H9 (cell line): Measurements from ENCODE around the gene FAM217B. TPM values are rescaled to one million over a fixed set of nuclear protein-coding genes. Genes with fewer than 3 reads are reported as not detected.

Source experiments
- DNase-seq: peaks from one replicate; pipeline ENCODE4 v3.0.0-alpha.2; 2017
- H2AFZ ChIP-seq: one replicate; pipeline ENCODE4 v1.6.1; 2013; ENCODE audit warnings: mild to moderate bottlenecking, low read length, control low read depth, moderate library complexity
- H2AK5ac ChIP-seq: 2 replicates; pipeline ENCODE4 v1.6.1; 2013; ENCODE audit warnings: low read length, control low read depth, mixed read lengths; ENCODE audit not compliant: insufficient read length
- H2BK120ac ChIP-seq: one replicate; pipeline ENCODE4 v1.6.1; 2013; ENCODE audit warnings: low read depth, mild to moderate bottlenecking, low read length, control low read depth, inconsistent platforms; ENCODE audit not compliant: poor library complexity, severe bottlenecking
- H2BK12ac ChIP-seq: 2 replicates; pipeline ENCODE4 v1.6.1; 2013; ENCODE audit warnings: low read length, control low read depth, mixed read lengths, low read depth; ENCODE audit not compliant: insufficient read length
- H2BK15ac ChIP-seq: 2 replicates; pipeline ENCODE4 v1.6.1; 2013; ENCODE audit warnings: low read depth, low read length, control low read depth
- H2BK20ac ChIP-seq: one replicate; pipeline ENCODE4 v1.6.1; 2013; ENCODE audit warnings: low read depth, mild to moderate bottlenecking, low read length, control low read depth, inconsistent platforms; ENCODE audit not compliant: poor library complexity, severe bottlenecking
- H2BK5ac ChIP-seq: 2 replicates; pipeline ENCODE4 v1.6.1; 2013; ENCODE audit warnings: low read length, control low read depth, mixed read lengths; ENCODE audit not compliant: insufficient read length
- H3K14ac ChIP-seq: 2 replicates; pipeline ENCODE4 v1.6.1; 2013; ENCODE audit warnings: low read length, control low read depth; ENCODE audit not compliant: insufficient read depth
- H3K18ac ChIP-seq: 2 replicates; pipeline ENCODE4 v1.6.1; 2013; ENCODE audit warnings: low read depth, mild to moderate bottlenecking, mixed read lengths, low read length, control low read depth; ENCODE audit not compliant: insufficient read length
- H3K23ac ChIP-seq: 2 replicates; pipeline ENCODE4 v1.6.1; 2013; ENCODE audit warnings: low read length, control low read depth, mixed read lengths, low read depth; ENCODE audit not compliant: insufficient read length
- H3K23me2 ChIP-seq: 2 replicates; pipeline ENCODE4 v1.6.1; 2013; ENCODE audit warnings: low read depth, mild to moderate bottlenecking, mixed read lengths, low read length, control low read depth; ENCODE audit not compliant: insufficient read length, poor library complexity, severe bottlenecking
- H3K27ac ChIP-seq: 2 replicates; pipeline ENCODE4 v1.5.1; 2013; ENCODE audit warnings: low read length, control low read depth, mixed read lengths, low read depth; ENCODE audit not compliant: insufficient read length
- H3K27me3 ChIP-seq: 2 replicates; pipeline ENCODE4 v1.6.1; 2013; ENCODE audit warnings: low read length, control low read depth, inconsistent platforms; ENCODE audit not compliant: insufficient read depth
- H3K4ac ChIP-seq: 2 replicates; pipeline ENCODE4 v1.6.1; 2013; ENCODE audit warnings: low read depth, mild to moderate bottlenecking, control low read depth, inconsistent platforms, low read length, moderate library complexity
- H3K4me1 ChIP-seq: 2 replicates; pipeline ENCODE4 v1.6.1; 2013; ENCODE audit warnings: low read length, control low read depth, inconsistent platforms; ENCODE audit not compliant: insufficient read depth
- H3K4me2 ChIP-seq: 2 replicates; pipeline ENCODE4 v1.6.1; 2013; ENCODE audit warnings: low read length, control low read depth, mixed read lengths; ENCODE audit not compliant: insufficient read length, insufficient read depth
- H3K56ac ChIP-seq: 2 replicates; pipeline ENCODE4 v1.6.1; 2013; ENCODE audit warnings: low read depth, mild to moderate bottlenecking, mixed read lengths, low read length, control low read depth; ENCODE audit not compliant: insufficient read length
- H3K79me1 ChIP-seq: 2 replicates; pipeline ENCODE4 v1.6.1; 2013; ENCODE audit warnings: low read depth, mild to moderate bottlenecking, moderate library complexity, low read length, control low read depth, inconsistent platforms; ENCODE audit not compliant: insufficient read depth, poor library complexity, severe bottlenecking
- H3K79me2 ChIP-seq: 2 replicates; pipeline ENCODE4 v1.6.1; 2013; ENCODE audit warnings: low read length, control low read depth, inconsistent platforms; ENCODE audit not compliant: insufficient read depth
- H3K9ac ChIP-seq: 2 replicates; pipeline ENCODE4 v1.6.1; 2013; ENCODE audit warnings: low read length, control low read depth, mixed read lengths; ENCODE audit not compliant: insufficient read length; ENCODE audit errors: extremely low read depth
- H3K9me3 ChIP-seq: one replicate; pipeline ENCODE4 v1.6.1; 2013; ENCODE audit warnings: low read depth, low read length, inconsistent platforms; ENCODE audit not compliant: control insufficient read depth
- H3T11ph ChIP-seq: one replicate; pipeline ENCODE4 v1.6.1; 2013; ENCODE audit warnings: mild to moderate bottlenecking, low read length, control low read depth, inconsistent platforms
- H4K20me1 ChIP-seq: one replicate; pipeline ENCODE4 v1.6.1; 2013; ENCODE audit not compliant: control insufficient read depth, insufficient read length, insufficient read depth
- H4K5ac ChIP-seq: 2 replicates; pipeline ENCODE4 v1.6.1; 2013; ENCODE audit warnings: low read depth, mild to moderate bottlenecking, mixed read lengths, low read length, control low read depth; ENCODE audit not compliant: insufficient read length
- H4K8ac ChIP-seq: replicated peaks from 2 replicates; pipeline ENCODE4 v1.6.1; 2013; ENCODE audit warnings: low read length, control low read depth, mixed read lengths, low read depth; ENCODE audit not compliant: insufficient read length
- H4K91ac ChIP-seq: 2 replicates; pipeline ENCODE4 v1.6.1; 2013; ENCODE audit warnings: low read depth, mild to moderate bottlenecking, moderate library complexity, mixed read lengths, low read length, control low read depth; ENCODE audit not compliant: insufficient read length
- H3K27ac Mint-ChIP-seq, 3 experiments: 2 replicates in 2 of 3; 3 replicates in 1 of 3; pipeline ENCODE4 v1.8.0; 2020 to 2021; ENCODE audit warnings: mixed read lengths in 3 of 3, mild to moderate bottlenecking in 1 of 3, moderate library complexity in 1 of 3
- H3K27me3 Mint-ChIP-seq: 2 replicates; pipeline ENCODE4 v1.8.0; 2021; ENCODE audit warnings: low read depth, mild to moderate bottlenecking, moderate library complexity, mixed read lengths
- H3K36me3 Mint-ChIP-seq, 3 experiments: 2 replicates in 2 of 3; 3 replicates in 1 of 3; pipeline ENCODE4 v1.8.0; 2020 to 2021; ENCODE audit warnings: low read depth in 3 of 3, mixed read lengths in 3 of 3; ENCODE audit not compliant: insufficient read depth in 1 of 3
- H3K4me1 Mint-ChIP-seq, 2 experiments: 2 replicates each; pipeline ENCODE4 v1.8.0; 2020; ENCODE audit warnings: mixed read lengths in 2 of 2
- H3K4me3 Mint-ChIP-seq, 2 experiments: 2 replicates in 1 of 2; 3 replicates in 1 of 2; pipeline ENCODE4 v1.8.0; 2020 to 2021; ENCODE audit warnings: mild to moderate bottlenecking in 2 of 2, mixed read lengths in 2 of 2, moderate library complexity in 1 of 2
- H3K9me3 Mint-ChIP-seq, 2 experiments: 2 replicates in 1 of 2; 3 replicates in 1 of 2; pipeline ENCODE4 v1.8.0; 2020; ENCODE audit warnings: mild to moderate bottlenecking in 2 of 2, mixed read lengths in 2 of 2, moderate library complexity in 1 of 2
- WGBS: extraction: QIAGEN DNeasy Blood & Tissue Kit; methylation state at CpG from one replicate; pipeline ENCODE4 v1.1.7; 2013; ENCODE audit warnings: missing lambda C conversion rate, low lambda C conversion rate, mixed read lengths; ENCODE audit not compliant: insufficient read length; ENCODE audit errors: extremely low coverage; 5-methylcytosine and 5-hydroxymethylcytosine counted together
- total RNA-seq: library from RNA; stranded (reverse); gene quantifications from 2 replicates; pipeline ENCODE4 v1.2.1, GENCODE V29; 2021
- TF ChIP-seq, protein P1 (sequence below): fragments of 200-600 bp; sonication (generic); conservative IDR thresholded peaks from 3 replicates; pipeline ENCODE4 v1.8.0; 2021; ENCODE audit warnings: antibody characterized with exemption, mild to moderate bottlenecking

FAM217B gene
- total RNA-seq, 1 experiment from 2014 or later = 24.5 TPM

DNA sequence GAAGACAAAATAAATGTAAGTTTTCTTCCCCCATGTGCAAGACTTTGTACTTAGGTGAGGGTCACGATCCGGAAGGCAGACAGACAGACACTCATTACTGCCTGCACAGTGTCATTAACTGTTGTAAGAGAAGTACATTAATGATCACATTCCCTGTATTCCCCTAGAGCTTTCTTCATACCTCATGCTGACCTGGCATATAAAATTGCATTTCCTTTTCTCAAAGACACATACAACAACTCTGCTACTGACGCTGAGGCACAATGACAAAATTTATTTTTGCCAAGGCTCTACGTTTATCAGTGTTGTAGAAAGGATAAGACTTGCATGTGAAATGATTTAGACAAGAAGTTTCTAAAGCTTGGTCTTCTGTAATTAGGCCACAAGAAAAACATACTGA lies 3.8 kb upstream of the FAM217B start:
- Histone ChIP-seq H4K91ac (no peak overlapping the region), H3K18ac (no peak overlapping the region), H2BK20ac (no peak overlapping the region), H4K20me1 (no peaks in the 10 kb centered on the region), H2BK5ac (no peak overlapping the region), H3K4me2 (no peak overlapping the region), H3K14ac (no peak overlapping the region), H3K79me2 (no peaks in the 10 kb centered on the region), H4K8ac (no peak overlapping the region), H3K27me3 (peaks cover 10% of the 10 kb centered on the region; the same call in 1 of the 2 replicates), H3K23me2 (peaks cover 9% of the 10 kb centered on the region), H3T11ph (no peak overlapping the region), H4K5ac (no peak overlapping the region), H2BK15ac (no peak overlapping the region), H2AK5ac (no peak overlapping the region), H2BK12ac (no peak overlapping the region), H3K9ac (no peak overlapping the region), H3K4me1 (no peaks in the 10 kb centered on the region), H3K27ac (no peak overlapping the region), H2BK120ac (no peak overlapping the region), H3K56ac (no peak overlapping the region), H3K79me1 (no peaks in the 10 kb centered on the region), H2AFZ (no peak overlapping the region), H3K23ac (no peak overlapping the region), H3K9me3 (no peaks in the 10 kb centered on the region), H3K4ac (no peak overlapping the region)
- Mint-ChIP-seq H3K9me3 (peaks cover 6% of the 10 kb centered on the region in 2 experiments; a peak in 3 of 5 replicates), H3K4me3 (no peak overlapping the region), H3K27me3 (peaks cover 52% of the 10 kb centered on the region), H3K27ac (no peak overlapping the region), H3K36me3 (peaks cover 4 to 8% (median 5%) of the 10 kb centered on the region in 3 experiments), H3K4me1 (peaks cover 11 to 14% of the 10 kb centered on the region in 2 experiments)
- TF ChIP-seq, protein P1, sequence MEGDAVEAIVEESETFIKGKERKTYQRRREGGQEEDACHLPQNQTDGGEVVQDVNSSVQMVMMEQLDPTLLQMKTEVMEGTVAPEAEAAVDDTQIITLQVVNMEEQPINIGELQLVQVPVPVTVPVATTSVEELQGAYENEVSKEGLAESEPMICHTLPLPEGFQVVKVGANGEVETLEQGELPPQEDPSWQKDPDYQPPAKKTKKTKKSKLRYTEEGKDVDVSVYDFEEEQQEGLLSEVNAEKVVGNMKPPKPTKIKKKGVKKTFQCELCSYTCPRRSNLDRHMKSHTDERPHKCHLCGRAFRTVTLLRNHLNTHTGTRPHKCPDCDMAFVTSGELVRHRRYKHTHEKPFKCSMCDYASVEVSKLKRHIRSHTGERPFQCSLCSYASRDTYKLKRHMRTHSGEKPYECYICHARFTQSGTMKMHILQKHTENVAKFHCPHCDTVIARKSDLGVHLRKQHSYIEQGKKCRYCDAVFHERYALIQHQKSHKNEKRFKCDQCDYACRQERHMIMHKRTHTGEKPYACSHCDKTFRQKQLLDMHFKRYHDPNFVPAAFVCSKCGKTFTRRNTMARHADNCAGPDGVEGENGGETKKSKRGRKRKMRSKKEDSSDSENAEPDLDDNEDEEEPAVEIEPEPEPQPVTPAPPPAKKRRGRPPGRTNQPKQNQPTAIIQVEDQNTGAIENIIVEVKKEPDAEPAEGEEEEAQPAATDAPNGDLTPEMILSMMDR = no peak
- no CpG with 5 or more reads among the region's 4 CpGs for WGBS
- DNase-seq = no peak
